Measurements from ENCODE around the gene CAMSAP1.

The CAMSAP1 gene

DNA sequence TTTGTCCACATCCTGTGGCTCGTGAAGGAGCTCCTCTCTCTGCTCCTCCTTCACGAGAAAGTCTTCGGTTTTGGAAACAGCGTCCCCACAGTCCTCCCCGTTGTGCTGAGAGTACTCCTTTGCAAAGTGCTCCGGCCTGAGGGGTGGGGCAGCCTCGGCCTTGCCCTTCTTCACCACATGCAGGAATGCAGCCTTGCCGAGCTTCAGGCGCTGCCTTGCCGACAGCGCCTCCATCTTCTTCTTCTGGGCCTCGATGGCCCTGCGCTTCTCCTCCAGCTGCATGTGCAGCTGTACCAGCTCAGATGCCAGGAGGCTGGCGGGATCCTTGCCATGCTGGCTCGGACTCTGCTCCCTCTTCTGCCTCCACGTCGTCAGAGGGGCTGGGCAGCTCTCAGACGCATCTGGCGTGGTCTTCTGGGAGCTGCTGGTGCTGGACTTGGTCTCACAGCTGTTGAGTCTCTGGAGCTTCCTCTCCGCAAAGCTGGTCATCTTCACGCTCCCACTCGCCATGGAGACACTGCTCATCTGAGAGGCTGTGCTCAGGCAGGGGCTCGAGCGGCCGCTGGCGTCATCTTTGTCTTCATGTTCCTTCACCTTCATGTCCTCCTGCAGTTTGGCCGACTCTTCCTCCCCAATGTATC lies 85.5 kb downstream of the CAMSAP1 start:
- Histone ChIP-seq H2BK15ac (ENCODE audit: low read length) (no peak overlapping the region), H2AK5ac (ENCODE audit: low read depth, low read length) (no peak overlapping the region), H3K9me3 (replicated peaks in 1 of 2; ENCODE audit: control insufficient read depth in 2 of 2, insufficient read depth in 1 of 2, low read depth in 1 of 2, low read length in 2 of 2) (no peaks in the 10 kb centered on the region), H3K4me3 (ENCODE audit: low read length in 2 of 2) (no peak overlapping the region), H3K9ac (ENCODE audit: low read depth, low read length, poor library complexity) (no peak overlapping the region), H2BK120ac (ENCODE audit: low read depth, low read length) (no peak overlapping the region), H3K4me2 (ENCODE audit: insufficient read depth, low read length, poor library complexity, severe bottlenecking) (no peak overlapping the region), H4K91ac (ENCODE audit: low read depth, low read length, poor library complexity) (no peak overlapping the region), H4K8ac (ENCODE audit: low read depth, low read length) (no peak overlapping the region), H3K36me3 (replicated peaks in 1 of 2; ENCODE audit: control insufficient read depth in 2 of 2, insufficient read depth in 2 of 2, low read length in 2 of 2) (peaks cover 70 to 99% of the 10 kb centered on the region in 2 donors), H2BK5ac (ENCODE audit: low read length) (no peak overlapping the region), H2BK12ac (ENCODE audit: low read length) (no peak overlapping the region), H3K14ac (ENCODE audit: low read length) (no peak overlapping the region), H3K4ac (ENCODE audit: low read length) (no peak overlapping the region), H3K79me1 (ENCODE audit: low read depth, low read length) (peaks cover 15% of the 10 kb centered on the region), H3K23ac (ENCODE audit: low read depth, low read length, poor library complexity) (peak overlapping the region; percentile 52), H3K4me1 (ENCODE audit: control insufficient read depth in 2 of 2, insufficient read depth in 1 of 2, low read depth in 1 of 2, low read length in 2 of 2) (no peaks in the 10 kb centered on the region), H3K27ac (replicated peaks; ENCODE audit: low read length) (no peak overlapping the region), H3K27me3 (ENCODE audit: control insufficient read depth in 3 of 3, insufficient read depth in 3 of 3, low read depth in 1 of 3, low read length in 3 of 3) (no peaks in the 10 kb centered on the region), H3K18ac (ENCODE audit: low read length) (no peak overlapping the region), H2AFZ (ENCODE audit: low read length) (no peak overlapping the region)
- DNase-seq (ENCODE audit: low spot score): no peak
- no CpG with 5 or more reads among the region's 27 CpGs for WGBS, 2 donors (ENCODE audit: extremely low coverage in 2 of 2, insufficient read length in 2 of 2, insufficient replicate concordance in 1 of 2)

GRCh38 chr9:135821116-135821515 lies 86.2 kb downstream of the CAMSAP1 start:
- Histone ChIP-seq H2BK120ac (ENCODE audit: low read depth, low read length) (no peak overlapping the region), H2BK5ac (ENCODE audit: low read length) (no peak overlapping the region), H3K9me3 (replicated peaks in 1 of 2; ENCODE audit: control insufficient read depth in 2 of 2, insufficient read depth in 1 of 2, low read depth in 1 of 2, low read length in 2 of 2) (no peaks in the 10 kb centered on the region), H3K18ac (ENCODE audit: low read length) (no peak overlapping the region), H3K9ac (ENCODE audit: low read depth, low read length, poor library complexity) (peak overlapping the region; percentile 68), H3K14ac (ENCODE audit: low read length) (no peak overlapping the region), H2AK5ac (ENCODE audit: low read depth, low read length) (no peak overlapping the region), H3K23ac (ENCODE audit: low read depth, low read length, poor library complexity) (no peak overlapping the region), H2BK12ac (ENCODE audit: low read length) (no peak overlapping the region), H2BK15ac (ENCODE audit: low read length) (no peak overlapping the region), H3K79me1 (ENCODE audit: low read depth, low read length) (peaks cover 14% of the 10 kb centered on the region), H4K91ac (ENCODE audit: low read depth, low read length, poor library complexity) (no peak overlapping the region), H3K4me3 (ENCODE audit: low read length in 2 of 2) (peak overlapping the region in 1 of 2 donors; percentile 38), H4K8ac (ENCODE audit: low read depth, low read length) (no peak overlapping the region), H3K4me1 (ENCODE audit: control insufficient read depth in 2 of 2, insufficient read depth in 1 of 2, low read depth in 1 of 2, low read length in 2 of 2) (no peaks in the 10 kb centered on the region), H3K27ac (replicated peaks; ENCODE audit: low read length) (no peak overlapping the region), H3K27me3 (ENCODE audit: control insufficient read depth in 3 of 3, insufficient read depth in 3 of 3, low read depth in 1 of 3, low read length in 3 of 3) (no peaks in the 10 kb centered on the region), H3K4ac (ENCODE audit: low read length) (no peak overlapping the region), H3K36me3 (replicated peaks in 1 of 2; ENCODE audit: control insufficient read depth in 2 of 2, insufficient read depth in 2 of 2, low read length in 2 of 2) (peaks cover 77 to 99% of the 10 kb centered on the region in 2 donors), H3K4me2 (ENCODE audit: insufficient read depth, low read length, poor library complexity, severe bottlenecking) (no peak overlapping the region), H2AFZ (ENCODE audit: low read length) (no peak overlapping the region)
- no peak for DNase-seq (ENCODE audit: low spot score)
- WGBS, 2 donors (ENCODE audit: extremely low coverage in 2 of 2, insufficient read length in 2 of 2, insufficient replicate concordance in 1 of 2): no CpG with 5 or more reads among the region's 20 CpGs

- Histone ChIP-seq H3K4me3 (ENCODE audit: low read length in 2 of 2) (peak overlapping the region in 1 of 2 donors; percentile 49), H4K8ac (ENCODE audit: low read depth, low read length) (no peak overlapping the region), H4K91ac (ENCODE audit: low read depth, low read length, poor library complexity) (no peak overlapping the region), H3K23ac (ENCODE audit: low read depth, low read length, poor library complexity) (no peak overlapping the region), H3K4me2 (ENCODE audit: insufficient read depth, low read length, poor library complexity, severe bottlenecking) (no peak overlapping the region), H3K14ac (ENCODE audit: low read length) (peak overlapping the region; percentile 17), H3K4ac (ENCODE audit: low read length) (no peak overlapping the region), H2BK12ac (ENCODE audit: low read length) (no peak overlapping the region), H2BK5ac (ENCODE audit: low read length) (no peak overlapping the region), H3K4me1 (ENCODE audit: control insufficient read depth in 2 of 2, insufficient read depth in 1 of 2, low read depth in 1 of 2, low read length in 2 of 2) (no peaks in the 10 kb centered on the region), H3K79me1 (ENCODE audit: low read depth, low read length) (peaks cover 9% of the 10 kb centered on the region), H2AFZ (ENCODE audit: low read length) (no peak overlapping the region), H3K36me3 (replicated peaks in 1 of 2; ENCODE audit: control insufficient read depth in 2 of 2, insufficient read depth in 2 of 2, low read length in 2 of 2) (peaks cover 79 to 99% of the 10 kb centered on the region in 2 donors), H2BK120ac (ENCODE audit: low read depth, low read length) (no peak overlapping the region), H3K9ac (ENCODE audit: low read depth, low read length, poor library complexity) (peak overlapping the region; percentile 68), H3K27ac (replicated peaks; ENCODE audit: low read length) (no peak overlapping the region), H3K27me3 (ENCODE audit: control insufficient read depth in 3 of 3, insufficient read depth in 3 of 3, low read depth in 1 of 3, low read length in 3 of 3) (no peaks in the 10 kb centered on the region), H3K9me3 (replicated peaks in 1 of 2; ENCODE audit: control insufficient read depth in 2 of 2, insufficient read depth in 1 of 2, low read depth in 1 of 2, low read length in 2 of 2) (no peaks in the 10 kb centered on the region), H2AK5ac (ENCODE audit: low read depth, low read length) (no peak overlapping the region), H3K18ac (ENCODE audit: low read length) (no peak overlapping the region), H2BK15ac (ENCODE audit: low read length) (no peak overlapping the region)
- DNase-seq (ENCODE audit: low spot score): no peak
- WGBS, 2 donors (ENCODE audit: extremely low coverage in 2 of 2, insufficient read length in 2 of 2, insufficient replicate concordance in 1 of 2): no CpG with 5 or more reads among the region's 18 CpGs
Measured at GRCh38 chr9:135820661-135821060, 86.7 kb downstream of the CAMSAP1 start.

DNA sequence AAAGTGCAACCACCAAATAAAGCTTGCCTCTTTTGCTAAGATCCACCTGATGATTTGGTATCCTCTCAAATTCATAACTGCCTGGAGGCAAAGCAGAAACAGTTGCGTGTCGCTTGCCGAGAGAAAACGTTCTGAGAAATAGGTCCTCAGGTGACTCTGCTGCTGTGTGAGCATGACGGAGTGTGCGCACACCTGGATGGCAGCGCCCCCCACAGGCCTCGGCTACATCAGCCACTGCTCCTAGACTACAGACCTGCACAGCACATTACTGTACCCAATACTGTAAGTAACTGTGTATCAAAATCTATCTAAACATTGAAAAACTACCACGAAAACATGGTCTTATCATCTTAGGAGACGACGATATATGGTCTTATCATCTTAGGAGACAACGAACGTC lies 87.4 kb downstream of the CAMSAP1 start:
- H3K18ac ChIP-seq (ENCODE audit: low read length): no peak overlapping the region
- DNase-seq (ENCODE audit: low spot score): no peak
- no peak overlapping the region for H3K4ac ChIP-seq (ENCODE audit: low read length)
- no peak overlapping the region for H2BK15ac ChIP-seq (ENCODE audit: low read length)
- no peak overlapping the region for H3K23ac ChIP-seq (ENCODE audit: low read depth, low read length, poor library complexity)
- no peak overlapping the region for H3K9ac ChIP-seq (ENCODE audit: low read depth, low read length, poor library complexity)
- H3K79me1 ChIP-seq (ENCODE audit: low read depth, low read length): peaks cover 6% of the 10 kb centered on the region
- no CpG with 5 or more reads among the region's 13 CpGs for WGBS, 2 donors (ENCODE audit: extremely low coverage in 2 of 2, insufficient read length in 2 of 2, insufficient replicate concordance in 1 of 2)
- H2AFZ ChIP-seq (ENCODE audit: low read length): no peak overlapping the region
- H3K4me3 ChIP-seq (ENCODE audit: low read length in 2 of 2): no peak overlapping the region
- no peaks in the 10 kb centered on the region for H3K9me3 ChIP-seq (replicated peaks in 1 of 2; ENCODE audit: control insufficient read depth in 2 of 2, insufficient read depth in 1 of 2, low read depth in 1 of 2, low read length in 2 of 2)
- H4K91ac ChIP-seq (ENCODE audit: low read depth, low read length, poor library complexity): no peak overlapping the region
- H3K4me1 ChIP-seq (ENCODE audit: control insufficient read depth in 2 of 2, insufficient read depth in 1 of 2, low read depth in 1 of 2, low read length in 2 of 2): no peaks in the 10 kb centered on the region
- H2BK5ac ChIP-seq (ENCODE audit: low read length): no peak overlapping the region
- H2AK5ac ChIP-seq (ENCODE audit: low read depth, low read length): no peak overlapping the region
- no peak overlapping the region for H2BK120ac ChIP-seq (ENCODE audit: low read depth, low read length)
- H3K14ac ChIP-seq (ENCODE audit: low read length): no peak overlapping the region
- no peaks in the 10 kb centered on the region for H3K27me3 ChIP-seq (ENCODE audit: control insufficient read depth in 3 of 3, insufficient read depth in 3 of 3, low read depth in 1 of 3, low read length in 3 of 3)
- H4K8ac ChIP-seq (ENCODE audit: low read depth, low read length): no peak overlapping the region
- peaks cover 80 to 99% of the 10 kb centered on the region in 2 donors for H3K36me3 ChIP-seq (replicated peaks in 1 of 2; ENCODE audit: control insufficient read depth in 2 of 2, insufficient read depth in 2 of 2, low read length in 2 of 2)
- H3K27ac ChIP-seq (replicated peaks; ENCODE audit: low read length): no peak overlapping the region
- no peak overlapping the region for H2BK12ac ChIP-seq (ENCODE audit: low read length)
- no peak overlapping the region for H3K4me2 ChIP-seq (ENCODE audit: insufficient read depth, low read length, poor library complexity, severe bottlenecking)
